HCT116 (cell line): ENCODE results near the gene RAB11FIP2. TPM values are rescaled to one million over a fixed set of nuclear protein-coding genes. Genes with fewer than 3 reads are reported as not detected.

Source experiments
- ATAC-seq: fragments of 200-7000 bp; cut with Tn5 transposase; 2 replicates; pipeline ENCODE4 v1.9.1; 2020; ENCODE audit warnings: mild to moderate bottlenecking, moderate library complexity
- BruUV-seq: library from RNA; stranded (reverse); fragments of 400-500 nt; replicated peaks from 2 replicates; lab custom pipeline; 2021; lab: Mats Ljungman, UMichigan
- CTCF ChIA-PET: fragments of 300-600 bp; sonication (Branson Sonifier 250); formaldehyde crosslinking; loops from one replicate; lab custom pipeline; 2021; ENCODE audit warnings: antibody characterized with exemption; lab: Charles Lee
- POLR2A ChIA-PET: fragments of 300-600, 350-600 bp; sonication (Branson Sonifier 250); formaldehyde crosslinking; loops from one replicate; lab custom pipeline; 2021; ENCODE audit warnings: antibody characterized with exemption; lab: Charles Lee
- RAD21 ChIA-PET, 2 experiments: fragments of 300-600 bp; sonication (Branson Sonifier 250); formaldehyde crosslinking; loops; one replicate each; lab custom pipeline; 2023; ENCODE audit warnings: low total read pairs in 2 of 2; ENCODE audit not compliant: uncharacterized antibody in 2 of 2, unreplicated experiment in 2 of 2, low non-redundant PET in 1 of 2; lab: Charles Lee
- DNase-seq: peaks from one replicate; pipeline ENCODE4 v3.0.0-alpha.2; 2010; ENCODE audit warnings: low read depth, low spot score
- H2AFZ ChIP-seq: fragments of 200-600 bp; shearing (Covaris generic), sonication (generic); 2 replicates; pipeline ENCODE4 v1.6.1; 2017; ENCODE audit warnings: low read depth, mixed run types, mixed read lengths, antibody characterized with exemption, low read length; ENCODE audit not compliant: poor library complexity, severe bottlenecking
- H3K27ac ChIP-seq: 2 replicates; pipeline ENCODE4 v1.5.1; 2012; ENCODE audit warnings: low read depth, low read length
- H3K27me3 ChIP-seq: fragments of 200-600 bp; sonication (generic); 2 replicates; pipeline ENCODE4 v1.6.1; 2016; ENCODE audit warnings: mixed run types, low read length, mixed read lengths; ENCODE audit not compliant: insufficient read depth
- H3K36me3 ChIP-seq, 2 experiments: fragments of 200-500 bp in 1 of 2; fragments of 200-600 bp in 1 of 2; sonication (Bioruptor generic) in 1 of 2; sonication (generic) in 1 of 2; 2 replicates each; pipeline versions ENCODE4 v1.5.1 to v1.6.1; 2014 to 2016; ENCODE audit warnings: low read length in 2 of 2, inconsistent platforms in 1 of 2, mixed read lengths in 1 of 2, mixed run types in 1 of 2; ENCODE audit not compliant: insufficient read depth in 2 of 2, control insufficient read depth in 1 of 2
- H3K4me1 ChIP-seq, 2 experiments: fragments of 200-600 bp in 1 of 2; sonication (generic) in 1 of 2; 2 replicates each; pipeline versions ENCODE4 v1.5.1 to v1.6.1; 2012 to 2017; ENCODE audit warnings: low read length in 2 of 2, inconsistent platforms in 1 of 2, mild to moderate bottlenecking in 1 of 2, mixed read lengths in 1 of 2, mixed run types in 1 of 2, moderate library complexity in 1 of 2; ENCODE audit not compliant: insufficient read depth in 2 of 2, control insufficient read depth in 1 of 2
- H3K4me2 ChIP-seq: fragments of 200-600 bp; sonication (generic); 2 replicates; pipeline ENCODE4 v1.6.1; 2017; ENCODE audit warnings: mixed run types, low read length, mixed read lengths
- H3K4me3 ChIP-seq, 2 experiments: fragments of 200-600 bp in 1 of 2; sonication (generic) in 1 of 2; replicated peaks in 1 of 2; 2 replicates each; pipeline ENCODE4 v1.5.1; 2011 to 2016; ENCODE audit warnings: low read length in 2 of 2, control low read depth in 1 of 2, low read depth in 1 of 2, mild to moderate bottlenecking in 1 of 2, mixed read lengths in 1 of 2, mixed run types in 1 of 2
- H3K79me2 ChIP-seq: fragments of 200-600 bp; sonication (generic); 2 replicates; pipeline ENCODE4 v1.6.1; 2017; ENCODE audit warnings: mild to moderate bottlenecking, mixed run types, low read length, moderate library complexity, mixed read lengths; ENCODE audit not compliant: insufficient read depth
- H3K9ac ChIP-seq: fragments of 200-600 bp; sonication (generic); 2 replicates; pipeline ENCODE4 v1.6.1; 2016; ENCODE audit warnings: low read length, mixed read lengths
- H3K9me2 ChIP-seq: fragments of 200-600 bp; sonication (generic), shearing (Covaris generic); 2 replicates; pipeline ENCODE4 v1.6.1; 2017; ENCODE audit warnings: mixed run types, mild to moderate bottlenecking, moderate library complexity; ENCODE audit not compliant: insufficient read depth
- H3K9me3 ChIP-seq, 2 experiments: fragments of 200-500 bp in 1 of 2; fragments of 200-600 bp in 1 of 2; sonication (Bioruptor generic) in 1 of 2; sonication (generic) in 1 of 2; 2 replicates each; pipeline ENCODE4 v1.6.1; 2014 to 2017; ENCODE audit warnings: low read length in 2 of 2, mixed read lengths in 2 of 2, inconsistent platforms in 1 of 2, low read depth in 1 of 2, mild to moderate bottlenecking in 1 of 2, mixed run types in 1 of 2, moderate library complexity in 1 of 2; ENCODE audit not compliant: control insufficient read depth in 1 of 2, insufficient read depth in 1 of 2
- H4K20me1 ChIP-seq: fragments of 200-600 bp; sonication (generic), shearing (Covaris generic); 2 replicates; pipeline ENCODE4 v1.6.1; 2017; ENCODE audit warnings: mixed run types, mild to moderate bottlenecking, moderate library complexity; ENCODE audit not compliant: insufficient read depth
- CBX3 ChIP-seq: IDR thresholded peaks from 2 replicates; pipeline ENCODE4 v1.6.1; 2012; ENCODE audit warnings: low read depth
- CEBPB ChIP-seq: IDR thresholded peaks from 2 replicates; pipeline ENCODE4 v1.6.1; 2012; ENCODE audit warnings: low read depth
- CTCF ChIP-seq, 3 experiments: fragments of 200-600 bp in 1 of 3; sonication (generic) in 1 of 3; IDR thresholded peaks in 2 of 3; conservative IDR thresholded peaks in 1 of 3; 2 replicates each; pipeline ENCODE4 v1.5.1; 2012 to 2017; ENCODE audit warnings: low read depth in 2 of 3, low read length in 2 of 3, antibody characterized with exemption in 1 of 3, borderline replicate concordance in 1 of 3, control low read depth in 1 of 3, mild to moderate bottlenecking in 1 of 3, mixed read lengths in 1 of 3, mixed run types in 1 of 3, moderate library complexity in 1 of 3; ENCODE audit not compliant: insufficient read depth in 1 of 3
- EGR1 ChIP-seq: IDR thresholded peaks from 2 replicates; pipeline ENCODE4 v1.6.1; 2012; ENCODE audit warnings: low read depth
- ELF1 ChIP-seq: IDR thresholded peaks from 2 replicates; pipeline ENCODE4 v1.6.1; 2012; ENCODE audit warnings: low read depth, borderline replicate concordance
- EZH2 ChIP-seq: fragments of 200-600 bp; sonication (generic); IDR thresholded peaks from 2 replicates; pipeline ENCODE4 v1.6.1; 2017; ENCODE audit warnings: antibody characterized with exemption, mixed run types
- FOSL1 ChIP-seq: IDR thresholded peaks from 2 replicates; pipeline ENCODE4 v1.6.1; 2012; ENCODE audit warnings: low read depth
- JUND ChIP-seq: IDR thresholded peaks from 2 replicates; pipeline ENCODE4 v1.6.1; 2012
- MAX ChIP-seq: IDR thresholded peaks from 2 replicates; pipeline ENCODE4 v1.6.1; 2012
- POLR2AphosphoS5 ChIP-seq: IDR thresholded peaks from 2 replicates; pipeline ENCODE4 v1.6.1; 2011; ENCODE audit warnings: mild to moderate bottlenecking, low read depth, low read length, moderate library complexity
- RAD21 ChIP-seq: IDR thresholded peaks from 2 replicates; pipeline ENCODE4 v1.6.1; 2012; ENCODE audit warnings: low read depth, mild to moderate bottlenecking
- SRF ChIP-seq: IDR thresholded peaks from 2 replicates; pipeline ENCODE4 v1.6.1; 2012; ENCODE audit warnings: low read depth
- YY1 ChIP-seq: IDR thresholded peaks from 2 replicates; pipeline ENCODE4 v1.6.1; 2011; ENCODE audit warnings: low read length, low read depth, moderate library complexity, mild to moderate bottlenecking; ENCODE audit not compliant: insufficient replicate concordance; ENCODE audit errors: extremely low read depth
- intact Hi-C: fragments of 100-400 bp; cut with micrococcal nuclease; formaldehyde crosslinking; loops from 2 replicates; pipeline ENCODE4 v1.10.0; 2022
- total RNA-seq: library from RNA; stranded (reverse); gene quantifications from one replicate; pipeline ENCODE4 v1.2.1, GENCODE V29; 2021; ENCODE audit not compliant: unreplicated experiment
- TF ChIP-seq, protein P1 (sequence below): IDR thresholded peaks from 2 replicates; pipeline ENCODE4 v1.6.1; 2011; ENCODE audit warnings: mild to moderate bottlenecking, low read length, moderate library complexity; ENCODE audit not compliant: insufficient replicate concordance; ENCODE audit errors: extremely low read depth

The RAB11FIP2 gene
- total RNA-seq, 1 experiment from 2014 or later: 16.8 TPM

GRCh38 chr10:118033905-118034304, 12.8 kb downstream of the RAB11FIP2 start:
- Histone ChIP-seq H3K27me3 (no peaks in the 10 kb centered on the region), H3K79me2 (peaks cover 3% of the 10 kb centered on the region; the same call in 1 of the 2 replicates), H3K9me3 (no peaks in the 10 kb centered on the region), H3K36me3 (no peaks in the 10 kb centered on the region), H3K4me2 (no peak overlapping the region), H3K9me2 (no peaks in the 10 kb centered on the region), H4K20me1 (no peaks in the 10 kb centered on the region), H3K4me1 (no peaks in the 10 kb centered on the region), H3K9ac (no peak overlapping the region), H2AFZ (no peak overlapping the region), H3K27ac (no peak overlapping the region), H3K4me3 (no peak overlapping the region)
- BruUV-seq: no TSS peak
- ChIA-PET CTCF (no interaction called here), POLR2A (no interaction called here), RAD21 (no interaction called here)
- intact Hi-C loops: no loop called here
- TF ChIP-seq EGR1: no peak
- TF ChIP-seq RAD21: no peak
- TF ChIP-seq, protein P1, sequence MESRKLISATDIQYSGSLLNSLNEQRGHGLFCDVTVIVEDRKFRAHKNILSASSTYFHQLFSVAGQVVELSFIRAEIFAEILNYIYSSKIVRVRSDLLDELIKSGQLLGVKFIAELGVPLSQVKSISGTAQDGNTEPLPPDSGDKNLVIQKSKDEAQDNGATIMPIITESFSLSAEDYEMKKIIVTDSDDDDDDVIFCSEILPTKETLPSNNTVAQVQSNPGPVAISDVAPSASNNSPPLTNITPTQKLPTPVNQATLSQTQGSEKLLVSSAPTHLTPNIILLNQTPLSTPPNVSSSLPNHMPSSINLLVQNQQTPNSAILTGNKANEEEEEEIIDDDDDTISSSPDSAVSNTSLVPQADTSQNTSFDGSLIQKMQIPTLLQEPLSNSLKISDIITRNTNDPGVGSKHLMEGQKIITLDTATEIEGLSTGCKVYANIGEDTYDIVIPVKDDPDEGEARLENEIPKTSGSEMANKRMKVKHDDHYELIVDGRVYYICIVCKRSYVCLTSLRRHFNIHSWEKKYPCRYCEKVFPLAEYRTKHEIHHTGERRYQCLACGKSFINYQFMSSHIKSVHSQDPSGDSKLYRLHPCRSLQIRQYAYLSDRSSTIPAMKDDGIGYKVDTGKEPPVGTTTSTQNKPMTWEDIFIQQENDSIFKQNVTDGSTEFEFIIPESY: no peak
- TF ChIP-seq MAX: no peak
- no peak for TF ChIP-seq ELF1
- TF ChIP-seq POLR2AphosphoS5: no peak
- no peak for TF ChIP-seq CBX3
- TF ChIP-seq JUND: no peak
- TF ChIP-seq EZH2: no peak
- TF ChIP-seq CEBPB: no peak
- TF ChIP-seq SRF: no peak
- no peak for TF ChIP-seq FOSL1
- no peak for TF ChIP-seq YY1
- TF ChIP-seq CTCF (IDR thresholded peaks at IDR 0.05 in 2 of 3, conservative IDR thresholded peaks at IDR 0.05 in 1 of 3; ENCODE audit: borderline replicate concordance in 1 of 3, insufficient read depth in 1 of 3, low read depth in 2 of 3, low read length in 2 of 3): no peak
- ATAC-seq (no peak), DNase-seq (no peak)
